HL-60 (cell line): ENCODE measurements around the gene DNAH17.

ENCODE experiments used
- DNase-seq, 2 experiments: peaks; one replicate each; pipeline ENCODE4 v3.0.0-alpha.2; 2010 to 2020; ENCODE audit warnings: low read depth in 1 of 2, low spot score in 1 of 2
- H3K27ac ChIP-seq: fragments of 250-450 bp; sonication (Bioruptor Pico); replicated peaks from 2 replicates; pipeline ENCODE4 v1.5.1; 2020; ENCODE audit warnings: mild to moderate bottlenecking, moderate library complexity
- H3K27me3 ChIP-seq: fragments of 250-450 bp; sonication (Bioruptor Pico); 2 replicates; pipeline ENCODE4 v1.5.1; 2021; ENCODE audit warnings: mild to moderate bottlenecking, moderate library complexity; ENCODE audit not compliant: insufficient read depth, poor library complexity, severe bottlenecking
- H3K4me3 ChIP-seq: replicated peaks from 2 replicates; pipeline ENCODE4 v1.5.1; 2011; ENCODE audit warnings: mild to moderate bottlenecking, control low read depth, low read length; ENCODE audit not compliant: insufficient read depth
- GABPA ChIP-seq: IDR thresholded peaks from 2 replicates; pipeline ENCODE4 v1.6.1; 2012; ENCODE audit warnings: low read depth
- POLR2AphosphoS5 ChIP-seq: IDR thresholded peaks from 2 replicates; pipeline ENCODE4 v1.6.1; 2012; ENCODE audit warnings: low read depth
- SPI1 ChIP-seq: IDR thresholded peaks from 2 replicates; pipeline ENCODE4 v1.6.1; 2012; ENCODE audit warnings: low read depth, mild to moderate bottlenecking, borderline replicate concordance
- TF ChIP-seq, protein P1 (sequence below): IDR thresholded peaks from one replicate; pipeline ENCODE4 v1.5.1; 2011; ENCODE audit warnings: low read length, control low read depth, inconsistent platforms; ENCODE audit not compliant: insufficient read depth
- TF ChIP-seq, protein P2 (sequence below): IDR thresholded peaks from 2 replicates; pipeline ENCODE4 v1.6.1; 2012; ENCODE audit warnings: low read depth; ENCODE audit not compliant: insufficient replicate concordance

The DNAH17 gene

DNA sequence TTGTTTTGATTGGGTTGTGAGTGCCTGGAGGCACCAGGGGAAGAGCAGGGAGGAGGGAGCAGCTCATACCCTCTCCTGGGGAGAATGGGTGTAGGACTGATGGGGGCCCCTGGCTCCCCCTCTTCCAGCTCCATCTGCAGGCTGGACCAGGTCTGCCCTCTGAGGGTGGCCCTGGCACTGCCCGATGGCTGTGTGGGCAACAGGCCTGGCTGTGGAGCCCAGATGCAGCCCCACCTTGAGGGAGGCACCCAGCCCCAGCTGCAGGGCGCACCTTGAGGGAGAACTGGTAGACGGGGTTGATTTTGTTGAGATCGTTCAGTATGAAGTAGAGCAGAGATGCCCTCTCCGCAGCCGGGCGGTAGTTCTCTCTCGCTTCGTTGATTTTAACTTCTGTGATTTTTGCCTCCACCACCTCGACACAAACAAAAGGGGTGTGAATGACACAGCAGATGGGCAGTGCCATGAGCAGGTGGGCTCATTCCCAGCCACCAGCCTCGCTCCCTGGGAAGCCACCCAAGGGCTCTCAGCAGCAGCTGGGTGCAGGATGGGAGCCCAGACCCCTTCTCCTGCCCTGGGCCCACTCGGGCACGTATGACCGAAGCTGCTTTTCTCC lies 127.1 kb downstream of the DNAH17 start:
- DNase-seq: no peak
- no peaks in the 10 kb centered on the region for H3K27me3 ChIP-seq
- TF ChIP-seq GABPA: no peak
- no peak for TF ChIP-seq POLR2AphosphoS5
- TF ChIP-seq, protein P1, sequence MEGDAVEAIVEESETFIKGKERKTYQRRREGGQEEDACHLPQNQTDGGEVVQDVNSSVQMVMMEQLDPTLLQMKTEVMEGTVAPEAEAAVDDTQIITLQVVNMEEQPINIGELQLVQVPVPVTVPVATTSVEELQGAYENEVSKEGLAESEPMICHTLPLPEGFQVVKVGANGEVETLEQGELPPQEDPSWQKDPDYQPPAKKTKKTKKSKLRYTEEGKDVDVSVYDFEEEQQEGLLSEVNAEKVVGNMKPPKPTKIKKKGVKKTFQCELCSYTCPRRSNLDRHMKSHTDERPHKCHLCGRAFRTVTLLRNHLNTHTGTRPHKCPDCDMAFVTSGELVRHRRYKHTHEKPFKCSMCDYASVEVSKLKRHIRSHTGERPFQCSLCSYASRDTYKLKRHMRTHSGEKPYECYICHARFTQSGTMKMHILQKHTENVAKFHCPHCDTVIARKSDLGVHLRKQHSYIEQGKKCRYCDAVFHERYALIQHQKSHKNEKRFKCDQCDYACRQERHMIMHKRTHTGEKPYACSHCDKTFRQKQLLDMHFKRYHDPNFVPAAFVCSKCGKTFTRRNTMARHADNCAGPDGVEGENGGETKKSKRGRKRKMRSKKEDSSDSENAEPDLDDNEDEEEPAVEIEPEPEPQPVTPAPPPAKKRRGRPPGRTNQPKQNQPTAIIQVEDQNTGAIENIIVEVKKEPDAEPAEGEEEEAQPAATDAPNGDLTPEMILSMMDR: no peak
- TF ChIP-seq, protein P2, sequence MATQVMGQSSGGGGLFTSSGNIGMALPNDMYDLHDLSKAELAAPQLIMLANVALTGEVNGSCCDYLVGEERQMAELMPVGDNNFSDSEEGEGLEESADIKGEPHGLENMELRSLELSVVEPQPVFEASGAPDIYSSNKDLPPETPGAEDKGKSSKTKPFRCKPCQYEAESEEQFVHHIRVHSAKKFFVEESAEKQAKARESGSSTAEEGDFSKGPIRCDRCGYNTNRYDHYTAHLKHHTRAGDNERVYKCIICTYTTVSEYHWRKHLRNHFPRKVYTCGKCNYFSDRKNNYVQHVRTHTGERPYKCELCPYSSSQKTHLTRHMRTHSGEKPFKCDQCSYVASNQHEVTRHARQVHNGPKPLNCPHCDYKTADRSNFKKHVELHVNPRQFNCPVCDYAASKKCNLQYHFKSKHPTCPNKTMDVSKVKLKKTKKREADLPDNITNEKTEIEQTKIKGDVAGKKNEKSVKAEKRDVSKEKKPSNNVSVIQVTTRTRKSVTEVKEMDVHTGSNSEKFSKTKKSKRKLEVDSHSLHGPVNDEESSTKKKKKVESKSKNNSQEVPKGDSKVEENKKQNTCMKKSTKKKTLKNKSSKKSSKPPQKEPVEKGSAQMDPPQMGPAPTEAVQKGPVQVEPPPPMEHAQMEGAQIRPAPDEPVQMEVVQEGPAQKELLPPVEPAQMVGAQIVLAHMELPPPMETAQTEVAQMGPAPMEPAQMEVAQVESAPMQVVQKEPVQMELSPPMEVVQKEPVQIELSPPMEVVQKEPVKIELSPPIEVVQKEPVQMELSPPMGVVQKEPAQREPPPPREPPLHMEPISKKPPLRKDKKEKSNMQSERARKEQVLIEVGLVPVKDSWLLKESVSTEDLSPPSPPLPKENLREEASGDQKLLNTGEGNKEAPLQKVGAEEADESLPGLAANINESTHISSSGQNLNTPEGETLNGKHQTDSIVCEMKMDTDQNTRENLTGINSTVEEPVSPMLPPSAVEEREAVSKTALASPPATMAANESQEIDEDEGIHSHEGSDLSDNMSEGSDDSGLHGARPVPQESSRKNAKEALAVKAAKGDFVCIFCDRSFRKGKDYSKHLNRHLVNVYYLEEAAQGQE: no peak
- TF ChIP-seq SPI1: no peak
- no peak overlapping the region for H3K27ac ChIP-seq
- H3K4me3 ChIP-seq: no peak overlapping the region

DNA sequence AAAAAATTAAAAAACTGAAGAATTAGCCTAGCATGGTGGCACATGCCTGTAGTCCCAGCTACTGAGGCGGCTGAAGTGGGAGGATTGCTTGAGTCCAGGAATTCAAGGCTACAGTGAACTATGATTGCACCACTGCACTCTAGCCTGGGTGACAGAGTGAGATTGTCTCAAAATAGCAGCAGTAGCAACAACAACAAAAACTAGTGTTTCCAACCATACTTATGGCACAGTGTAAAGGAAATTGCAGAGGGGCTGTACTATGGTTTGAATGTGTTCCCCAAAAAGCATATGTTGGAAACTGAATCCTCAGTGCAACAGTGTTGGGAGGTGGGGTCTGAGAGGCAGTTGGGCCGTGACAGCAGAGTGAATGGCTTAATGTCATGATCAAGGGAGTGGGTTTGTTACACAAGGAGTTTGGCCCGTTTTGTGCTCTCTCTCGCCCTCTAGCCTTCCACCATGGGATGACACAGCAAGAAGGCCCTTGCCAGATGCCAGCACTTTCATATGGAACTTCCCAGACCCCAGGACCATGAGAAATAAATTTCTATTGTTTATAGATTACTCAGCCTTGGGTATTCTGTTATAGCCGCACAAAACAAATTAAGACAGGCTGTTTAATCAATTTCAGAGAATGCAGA lies 128.7 kb downstream of the DNAH17 start:
- Histone ChIP-seq H3K27ac (no peak overlapping the region), H3K27me3 (no peaks in the 10 kb centered on the region), H3K4me3 (no peak overlapping the region)
- TF ChIP-seq, protein P1: peak; percentile 21
- TF ChIP-seq SPI1: no peak
- DNase-seq: no peak

DNA sequence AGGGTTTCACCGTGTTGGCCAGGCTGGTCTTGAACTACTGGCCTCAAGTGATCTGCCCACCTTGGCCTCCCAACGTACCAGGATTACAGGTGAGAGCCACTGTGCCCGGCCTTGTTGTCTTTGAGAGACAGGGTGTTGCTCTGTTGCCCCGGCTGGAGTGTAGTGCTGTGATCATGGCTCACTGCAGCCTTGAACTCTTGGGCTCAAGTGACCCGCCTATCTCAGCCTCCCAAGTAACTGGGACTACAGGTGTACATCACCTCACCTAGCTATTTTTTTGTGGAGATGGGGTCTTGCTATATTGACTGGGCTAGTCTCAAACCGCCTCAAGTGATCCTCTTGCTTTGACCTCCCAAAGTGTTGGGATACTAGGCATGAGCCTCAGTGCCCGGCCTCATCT lies 130.4 kb downstream of the DNAH17 start:
- Histone ChIP-seq H3K27ac (no peak overlapping the region), H3K4me3 (no peak overlapping the region), H3K27me3 (no peaks in the 10 kb centered on the region)
- DNase-seq: no peak
- TF ChIP-seq, protein P1: no peak
- no peak for TF ChIP-seq SPI1
- TF ChIP-seq, protein P2: no peak
- TF ChIP-seq GABPA: no peak
- TF ChIP-seq POLR2AphosphoS5: no peak
